SK-MEL-5 (cell line): Measurements from ENCODE around the gene LRGUK. TPM values are rescaled to one million over a fixed set of nuclear protein-coding genes. Genes with fewer than 3 reads are reported as not detected.

Experiments
- DNase-seq: peaks from one replicate; pipeline ENCODE4 v3.0.0-alpha.2; 2016; ENCODE audit warnings: low read depth, low spot score
- in situ Hi-C: cut with HindIII; loops from 2 replicates; pipeline ENCODE4 v1.10.0; 2016; ENCODE audit warnings: low sequenced_read_pairs, high pct_unique_total_duplicates, low pct_unique_long_range_greater_than_20kb
- total RNA-seq: library from RNA; depleted of rRNA; stranded (reverse); fragments of >200 nt; shearing (Covaris generic); gene quantifications from 2 replicates; pipeline ENCODE4 v1.2.3, GENCODE V29; 2014

The LRGUK gene
- total RNA-seq, 1 experiment from 2014 or later = 9.9 TPM

DNA sequence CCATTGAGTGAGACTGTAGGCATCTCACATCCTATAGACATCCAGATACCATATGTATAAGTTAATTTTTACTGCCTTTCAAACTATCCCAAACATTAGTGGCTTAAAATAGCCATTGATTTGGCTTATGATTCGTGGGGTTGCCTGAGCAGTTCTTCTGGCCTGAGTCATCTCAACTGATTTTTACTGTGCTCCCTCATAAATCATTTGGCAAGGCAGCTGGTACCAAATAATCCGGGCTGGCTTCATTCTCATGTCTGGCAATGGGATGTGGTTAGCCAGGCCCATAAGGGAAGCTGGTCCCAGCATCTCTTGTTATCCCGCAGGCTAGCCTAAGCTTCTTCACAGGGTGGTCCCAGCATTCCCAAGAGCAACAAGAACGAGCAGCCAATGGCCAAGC, 6.7 kb upstream of the LRGUK start:
- no peak for DNase-seq
- in situ Hi-C loops = no loop called here

DNA sequence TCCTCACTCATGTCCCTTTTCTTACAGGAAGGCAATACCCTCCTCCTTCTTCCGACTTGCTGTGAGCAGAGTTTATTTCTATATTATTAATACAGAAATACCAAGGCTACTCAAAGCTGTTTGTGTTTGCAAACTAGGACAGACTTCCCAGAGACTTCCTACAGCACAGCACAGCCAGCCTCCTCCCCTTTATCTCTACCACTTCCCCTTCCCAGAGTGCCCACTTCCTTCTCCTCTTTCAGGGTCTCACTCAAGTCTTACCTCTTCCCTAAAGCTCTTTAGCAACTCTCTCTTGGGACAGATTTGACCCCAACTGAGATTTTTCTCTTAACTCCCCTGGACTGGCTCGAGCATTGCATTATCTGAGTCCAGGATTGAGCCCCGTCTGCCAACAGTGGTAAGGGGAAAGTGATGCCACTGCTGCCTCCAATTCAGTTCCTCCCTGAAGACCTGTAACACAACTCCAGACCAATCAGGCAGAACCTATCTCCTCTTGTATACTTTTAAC, 5.5 kb upstream of the LRGUK start:
- in situ Hi-C loops = no loop called here
- no peak for DNase-seq

- in situ Hi-C loops = no loop called here
- DNase-seq = no peak
Measured at GRCh38 chr7:134122980-134123379, 4.2 kb upstream of the LRGUK start.

- in situ Hi-C loops = no loop called here
- no peak for DNase-seq
Measured at GRCh38 chr7:134126146-134126545, 994 bp upstream of the LRGUK start.

DNA sequence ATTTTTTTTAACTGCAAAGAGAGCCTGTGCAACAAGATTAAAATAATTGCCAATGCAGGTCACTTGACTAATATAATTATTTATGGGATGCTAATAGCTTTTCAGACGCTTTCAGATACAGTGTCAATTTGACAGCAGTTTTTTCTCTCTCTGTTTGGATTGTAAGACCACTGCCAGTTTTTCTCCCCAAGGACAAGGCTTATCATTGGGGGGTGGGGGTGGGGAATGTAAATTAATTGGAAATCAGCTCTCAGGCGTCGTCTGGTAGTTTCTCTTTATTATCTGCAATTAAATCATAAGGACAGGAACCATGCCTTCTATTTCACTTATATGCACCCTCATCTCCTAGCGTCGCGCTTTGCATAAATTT, 559 bp upstream of the LRGUK start:
- DNase-seq = no peak
- in situ Hi-C loops = no loop called here

DNA sequence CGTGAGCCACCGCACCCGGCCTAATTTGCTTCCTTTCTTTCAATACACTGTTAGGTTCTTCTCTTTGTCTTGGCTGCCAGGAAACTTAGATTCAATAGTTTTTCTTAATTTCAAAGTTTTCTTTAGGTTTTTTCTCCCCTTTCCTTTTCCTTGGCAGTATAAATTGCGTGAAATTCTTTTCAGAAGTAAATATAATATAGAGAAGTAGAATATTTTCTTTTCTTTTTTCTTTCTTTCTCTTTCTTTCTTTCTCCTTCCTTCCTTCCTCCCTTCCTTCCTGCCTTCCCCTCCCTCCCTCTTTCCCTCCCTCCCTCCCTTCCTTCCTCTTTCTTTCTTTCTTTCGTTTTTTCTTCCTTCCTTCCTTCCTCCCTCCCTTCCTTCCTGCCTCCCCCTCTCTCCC, 1.7 kb downstream of the LRGUK start:
- in situ Hi-C loops = no loop called here
- no peak for DNase-seq

GRCh38 chr7:134129856-134130523, 2.9 kb downstream of the LRGUK start:
- in situ Hi-C loops = no loop called here
- DNase-seq = no peak

DNA sequence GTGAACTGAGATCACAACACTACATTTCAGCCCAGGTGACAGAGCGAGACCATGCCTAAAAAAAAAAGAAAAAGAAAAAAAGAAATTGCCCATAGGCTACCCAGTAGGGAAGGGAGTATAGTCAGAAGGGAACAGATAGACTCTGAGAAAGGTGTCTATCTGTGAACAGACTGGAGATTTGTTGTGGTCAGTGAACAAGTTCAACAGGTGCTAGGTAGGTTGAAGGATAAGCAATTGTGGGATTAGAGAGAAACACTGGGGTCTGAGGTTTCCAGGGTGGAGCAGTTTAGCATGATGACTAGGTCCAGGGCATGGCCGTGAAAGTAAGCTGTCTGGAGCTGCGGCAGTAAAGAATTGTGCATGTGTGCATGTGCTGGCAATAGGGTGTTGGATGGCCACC, 6.9 kb downstream of the LRGUK start:
- in situ Hi-C loops = no loop called here

GRCh38 chr7:134140889-134141867, 14.0 kb downstream of the LRGUK start:
- in situ Hi-C loops = no loop called here

More for the DNA sequence above, 6.9 kb downstream of the LRGUK start:
- DNase-seq = no peak

GRCh38 chr7:134141868-134142264, 14.7 kb downstream of the LRGUK start:
- in situ Hi-C loops = no loop called here

More at GRCh38 chr7:134140889-134141867, 14.0 kb downstream of the LRGUK start:
- DNase-seq = peak; percentile 88

GRCh38 chr7:134153493-134154136, 26.5 kb downstream of the LRGUK start:
- no peak for DNase-seq
- in situ Hi-C loops = no loop called here

More at GRCh38 chr7:134141868-134142264, 14.7 kb downstream of the LRGUK start:
- DNase-seq = no peak

DNA sequence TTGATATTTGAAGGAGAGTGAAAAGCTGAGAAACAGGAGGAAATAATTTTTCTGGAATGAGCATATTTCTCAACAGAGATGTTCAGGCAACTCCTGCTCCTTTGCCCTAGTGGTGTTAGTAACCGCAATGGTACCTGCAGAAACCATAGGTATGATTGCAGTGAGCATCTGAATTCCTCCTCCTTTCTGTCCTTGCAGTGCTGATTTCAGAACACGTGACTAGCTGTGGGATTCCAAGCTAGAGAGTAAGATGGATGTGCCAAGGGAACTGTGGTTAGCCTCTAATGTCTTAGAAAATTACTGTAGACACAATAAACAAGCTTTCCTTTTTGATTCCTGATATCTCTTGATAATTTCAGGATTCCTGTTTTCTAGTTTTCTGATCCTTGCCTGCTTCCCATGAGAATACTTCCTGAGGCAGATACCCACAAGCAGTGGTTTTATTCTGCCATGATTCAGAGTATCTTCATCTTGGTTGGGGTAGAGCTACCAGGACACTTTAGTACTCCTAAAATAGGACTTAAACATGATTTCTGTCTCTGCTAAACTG, 27.5 kb downstream of the LRGUK start:
- in situ Hi-C loops = no loop called here

DNA sequence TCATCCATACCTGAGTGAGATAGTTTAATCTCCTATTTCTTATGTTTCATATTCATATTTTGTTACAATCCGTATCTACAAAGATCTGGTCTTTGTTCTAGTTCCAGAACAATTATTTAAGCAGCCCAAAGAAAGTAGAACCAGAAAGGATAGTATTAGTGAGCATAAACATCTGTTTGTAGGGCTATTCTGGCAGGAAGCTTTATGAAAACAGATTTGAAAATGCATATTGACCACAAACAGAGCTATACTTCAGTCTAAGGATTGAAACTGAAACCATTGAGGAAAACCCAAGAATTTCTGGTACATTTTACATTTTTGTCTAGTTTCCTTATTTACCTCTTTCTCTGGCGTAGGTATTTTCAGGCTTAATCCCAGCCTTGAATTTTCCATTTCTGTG, 28.1 kb downstream of the LRGUK start:
- in situ Hi-C loops = no loop called here
- no peak for DNase-seq

More for the DNA sequence above, 27.5 kb downstream of the LRGUK start:
- peak; percentile 37 for DNase-seq

DNA sequence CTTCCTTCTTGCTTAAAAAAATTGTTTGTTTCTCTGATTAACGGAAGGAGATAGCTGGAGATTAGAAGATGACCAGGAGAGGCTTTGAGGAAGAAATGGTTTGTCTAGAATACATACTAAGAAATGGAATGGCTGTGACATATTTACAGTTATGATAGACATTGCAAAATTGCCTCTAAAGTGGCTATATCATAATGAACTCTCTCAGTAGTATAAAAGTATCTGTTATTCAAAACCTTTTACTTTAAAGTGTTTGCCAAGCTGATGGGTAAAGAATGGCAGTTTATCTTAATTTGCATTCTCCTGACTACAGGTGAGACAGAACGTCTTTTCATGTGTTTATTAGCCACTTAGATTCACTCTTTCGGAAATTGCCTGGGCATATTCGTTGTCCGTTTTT, 28.7 kb downstream of the LRGUK start:
- no peak for DNase-seq
- in situ Hi-C loops = no loop called here

GRCh38 chr7:134165252-134165651, 38.1 kb downstream of the LRGUK start:
- DNase-seq = peak; percentile 94
- in situ Hi-C loops = no loop called here

DNA sequence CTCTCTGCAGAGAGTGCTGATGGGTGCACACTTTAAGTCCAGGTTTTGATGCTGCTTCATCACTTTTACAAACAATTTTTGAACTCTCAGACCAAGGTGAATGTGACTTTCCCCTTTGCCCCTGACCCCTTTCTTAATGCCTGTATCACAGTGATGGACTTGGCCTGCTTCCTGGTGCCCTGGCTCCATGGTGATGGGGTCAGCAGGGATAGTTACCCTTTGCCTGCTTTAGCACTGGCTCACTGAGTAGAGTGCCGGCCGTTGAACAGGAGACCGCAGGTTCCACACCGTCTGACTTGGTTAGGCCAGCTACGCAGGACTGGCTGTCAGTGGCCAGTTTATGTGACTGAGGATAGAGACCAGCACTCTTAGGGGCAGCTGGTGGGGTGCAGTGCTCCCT, 40.1 kb downstream of the LRGUK start:
- no peak for DNase-seq
- in situ Hi-C loops = no loop called here

DNA sequence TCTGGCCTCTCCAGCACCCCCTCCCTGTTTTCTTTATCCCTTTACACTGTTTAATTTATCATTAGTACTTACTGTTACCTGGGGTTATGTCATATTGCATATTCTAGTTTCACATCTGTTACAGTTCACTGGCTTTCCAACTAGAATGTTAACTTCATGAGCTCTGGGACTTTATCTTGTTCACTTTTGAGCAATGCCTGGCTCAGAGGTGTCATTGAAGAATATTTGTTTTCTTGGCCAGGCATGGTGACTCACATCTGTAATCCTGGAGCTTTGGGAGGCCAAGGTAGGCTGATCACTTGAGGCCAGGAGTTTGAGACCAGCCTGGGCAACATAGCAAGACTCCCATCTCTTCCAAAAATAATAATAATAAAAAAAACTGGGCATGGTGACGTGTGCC, 40.7 kb downstream of the LRGUK start:
- DNase-seq = no peak
- in situ Hi-C loops = no loop called here

- peak; percentile 98 for DNase-seq
- in situ Hi-C loops = no loop called here
Measured at GRCh38 chr7:134174795-134175261, 47.7 kb downstream of the LRGUK start.
